Left lung (tissue), 10 donors: ENCODE measurements around the gene ACOT7. TPM values are rescaled to one million over a fixed set of nuclear protein-coding genes. Genes with fewer than 3 reads are reported as not detected.

Experiments used
- ATAC-seq: fragments of 200-7000 bp; cut with Tn5 transposase; one replicate; pipeline ENCODE4 v1.9.1; 2020; ENCODE audit warnings: moderate library complexity
- DNase-seq, 4 donors: peaks; one replicate each; pipeline ENCODE4 v3.0.0-alpha.2; 2013 to 2020
- H3K27ac ChIP-seq, 2 donors: fragments of 200-600 bp; sonication (generic) in 1 of 2; one replicate each; pipeline versions ENCODE4 v1.5.0 to v1.8.0; 2020 to 2021
- H3K27me3 ChIP-seq, 2 donors: fragments of 200-600 bp; sonication (generic) in 1 of 2; one replicate each; pipeline versions ENCODE4 v1.5.0 to v1.8.0; 2020 to 2021
- H3K36me3 ChIP-seq, 2 donors: fragments of 200-600 bp; sonication (generic) in 1 of 2; one replicate each; pipeline versions ENCODE4 v1.5.0 to v1.8.0; 2020 to 2021
- H3K4me1 ChIP-seq, 2 donors: fragments of 200-600 bp; one replicate each; pipeline ENCODE4 v1.8.0; 2021
- H3K4me3 ChIP-seq, 2 donors: fragments of 200-600 bp; sonication (generic) in 1 of 2; one replicate each; pipeline versions ENCODE4 v1.5.0 to v1.8.0; 2020 to 2021; ENCODE audit warnings: mild to moderate bottlenecking in 1 of 2
- H3K9me3 ChIP-seq, 2 donors: fragments of 200-600 bp; sonication (generic) in 1 of 2; one replicate each; pipeline versions ENCODE4 v1.5.0 to v1.8.0; 2020 to 2021
- intact Hi-C, 2 donors: fragments of 100-400 bp; cut with DNase I; formaldehyde crosslinking; loops; one replicate each; pipeline versions ENCODE4 v1.11.2 to v1.14.2; 2022
- polyA plus RNA-seq, 6 donors: library from polyadenylated mRNA; unstranded; fragments of 120-200 nt; gene quantifications; one replicate each; pipeline ENCODE4 v1.2.1, GENCODE V29; 2013; ENCODE audit not compliant: insufficient read length in 6 of 6
- total RNA-seq, 2 donors: library from RNA; stranded (reverse); fragmentation: NEBNext Ultra II Directional; extraction: Animal tissue kit (Norgen Biotek cat#: 25700); gene quantifications; one replicate each; pipeline ENCODE4 v1.2.1, GENCODE V29; 2021
- TF ChIP-seq, protein P1 (sequence below), 2 donors: fragments of 200-600 bp; sonication (generic) in 1 of 2; IDR thresholded peaks; one replicate each; pipeline versions ENCODE4 v1.5.0 to v1.8.0; 2021; ENCODE audit warnings: antibody characterized with exemption in 2 of 2
- donor health status: DM: no; HTN: yes; CAD: no.
- donor health status: DM: no; HTN: no; CAD: no.

Gene ACOT7
- total and polyA plus RNA-seq, 8 donors, result 13.1 to 30.1 (median 14.9) TPM

DNA sequence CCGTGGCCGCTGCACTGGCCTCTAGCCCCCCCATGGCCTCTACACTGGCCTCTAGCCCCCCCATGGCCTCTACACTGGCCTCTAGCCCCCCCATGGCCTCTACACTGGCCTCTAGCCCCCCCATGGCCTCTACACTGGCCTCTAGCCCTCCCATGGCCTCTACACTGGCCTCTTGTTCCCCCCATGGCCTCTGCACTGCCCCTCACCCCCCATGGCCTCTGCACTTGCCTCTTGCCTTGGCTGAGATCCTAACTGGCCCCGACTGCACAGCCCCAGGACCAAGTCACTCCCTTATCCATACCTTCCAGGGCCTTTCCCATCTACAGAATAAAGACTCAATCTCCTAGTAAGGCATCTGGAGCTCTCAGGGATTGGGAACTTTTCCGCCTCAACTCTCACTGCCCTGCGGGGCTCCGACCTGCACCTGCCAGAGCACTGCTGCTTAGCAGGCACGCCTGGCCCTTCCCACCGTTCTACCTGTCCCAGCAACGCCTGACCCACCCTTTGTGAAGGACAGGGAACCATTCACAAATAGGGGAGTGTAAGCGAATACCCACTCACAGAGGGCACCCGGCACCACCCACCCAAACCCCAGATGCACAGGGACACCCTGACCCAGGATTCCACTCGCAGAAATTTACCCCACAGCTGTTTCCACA lies 38.8 kb downstream of the ACOT7 start:
- Histone ChIP-seq H3K4me1 (peaks cover 16 to 40% of the 10 kb centered on the region in 2 donors), H3K36me3 (no peaks in the 10 kb centered on the region), H3K27ac (no peak overlapping the region), H3K27me3 (no peaks in the 10 kb centered on the region), H3K4me3 (no peak overlapping the region), H3K9me3 (no peaks in the 10 kb centered on the region)
- no peak for ATAC-seq
- DNase-seq, result no peak
- TF ChIP-seq, protein P1, sequence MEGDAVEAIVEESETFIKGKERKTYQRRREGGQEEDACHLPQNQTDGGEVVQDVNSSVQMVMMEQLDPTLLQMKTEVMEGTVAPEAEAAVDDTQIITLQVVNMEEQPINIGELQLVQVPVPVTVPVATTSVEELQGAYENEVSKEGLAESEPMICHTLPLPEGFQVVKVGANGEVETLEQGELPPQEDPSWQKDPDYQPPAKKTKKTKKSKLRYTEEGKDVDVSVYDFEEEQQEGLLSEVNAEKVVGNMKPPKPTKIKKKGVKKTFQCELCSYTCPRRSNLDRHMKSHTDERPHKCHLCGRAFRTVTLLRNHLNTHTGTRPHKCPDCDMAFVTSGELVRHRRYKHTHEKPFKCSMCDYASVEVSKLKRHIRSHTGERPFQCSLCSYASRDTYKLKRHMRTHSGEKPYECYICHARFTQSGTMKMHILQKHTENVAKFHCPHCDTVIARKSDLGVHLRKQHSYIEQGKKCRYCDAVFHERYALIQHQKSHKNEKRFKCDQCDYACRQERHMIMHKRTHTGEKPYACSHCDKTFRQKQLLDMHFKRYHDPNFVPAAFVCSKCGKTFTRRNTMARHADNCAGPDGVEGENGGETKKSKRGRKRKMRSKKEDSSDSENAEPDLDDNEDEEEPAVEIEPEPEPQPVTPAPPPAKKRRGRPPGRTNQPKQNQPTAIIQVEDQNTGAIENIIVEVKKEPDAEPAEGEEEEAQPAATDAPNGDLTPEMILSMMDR (IDR thresholded peaks at IDR 0.05), result no peak
- intact Hi-C loops, result no loop called here

GRCh38 chr1:6353955-6354658 lies 39.5 kb downstream of the ACOT7 start:
- Histone ChIP-seq H3K36me3 (no peaks in the 10 kb centered on the region), H3K27ac (peak overlapping the region; percentile 21 to 61), H3K27me3 (no peaks in the 10 kb centered on the region), H3K4me3 (no peak overlapping the region), H3K4me1 (peaks cover 10 to 33% of the 10 kb centered on the region in 2 donors), H3K9me3 (no peaks in the 10 kb centered on the region)
- peak; percentile 75 for ATAC-seq
- peak in 1 of 4 donors; percentile 69 for DNase-seq
- TF ChIP-seq, protein P1 (IDR thresholded peaks at IDR 0.05), result no peak
- intact Hi-C loops, result no loop called here

DNA sequence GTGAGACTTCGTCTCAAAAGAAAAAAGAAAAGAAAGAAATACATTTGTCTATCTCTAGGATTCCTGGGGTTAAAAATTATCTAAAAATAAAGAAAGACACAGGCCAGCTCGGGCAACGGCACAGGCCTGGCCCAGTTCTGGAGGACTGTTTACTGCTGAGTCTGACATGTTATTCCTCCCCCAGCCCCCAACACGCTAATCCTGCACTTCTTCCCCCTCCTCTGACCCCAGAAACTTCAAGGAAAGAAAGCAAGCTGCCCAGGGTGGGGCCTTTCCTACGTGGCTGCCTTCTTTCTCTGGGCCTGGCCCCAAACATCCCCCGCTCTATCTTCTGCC lies 40.0 kb downstream of the ACOT7 start:
- ATAC-seq (no peak), DNase-seq (no peak)
- Histone ChIP-seq H3K4me3 (no peak overlapping the region), H3K27ac (peak overlapping the region; percentile 21 to 61), H3K9me3 (no peaks in the 10 kb centered on the region), H3K27me3 (no peaks in the 10 kb centered on the region), H3K36me3 (no peaks in the 10 kb centered on the region), H3K4me1 (peaks cover 8 to 33% of the 10 kb centered on the region in 2 donors)
- TF ChIP-seq, protein P1 (IDR thresholded peaks at IDR 0.05), result no peak
- intact Hi-C loops, result no loop called here

- Histone ChIP-seq H3K4me3 (no peak overlapping the region), H3K9me3 (no peaks in the 10 kb centered on the region), H3K27me3 (no peaks in the 10 kb centered on the region), H3K27ac (no peak overlapping the region), H3K36me3 (no peaks in the 10 kb centered on the region), H3K4me1 (peaks cover 8 to 31% of the 10 kb centered on the region in 2 donors)
- DNase-seq (peak in 1 of 4 donors; percentile 45), ATAC-seq (no peak)
- intact Hi-C loops, result no loop called here
- TF ChIP-seq, protein P1 (IDR thresholded peaks at IDR 0.05), result no peak
These were observed 41.4 kb downstream of the ACOT7 start for GRCh38 chr1:6352138-6352563.

- DNase-seq (peak in 1 of 4 donors; percentile 81), ATAC-seq (no peak)
- Histone ChIP-seq H3K36me3 (no peaks in the 10 kb centered on the region), H3K4me1 (peaks cover 8 to 31% of the 10 kb centered on the region in 2 donors), H3K27ac (no peak overlapping the region), H3K4me3 (no peak overlapping the region), H3K9me3 (no peaks in the 10 kb centered on the region), H3K27me3 (no peaks in the 10 kb centered on the region)
- intact Hi-C loops, result no loop called here
- TF ChIP-seq, protein P1 (IDR thresholded peaks at IDR 0.05), result no peak
These were observed 42.0 kb downstream of the ACOT7 start for GRCh38 chr1:6351480-6352137.
